GM13977 (cell line): ENCODE results near the gene GID8.

Source experiments
- DNase-seq: peaks from one replicate; pipeline ENCODE4 v3.0.0; 2012; ENCODE audit warnings: low spot score
- in situ Hi-C: fragments of 300-500 bp; cut with MboI; formaldehyde crosslinking; loops from one replicate; pipeline ENCODE4 v1.12.0; 2022; ENCODE audit warnings: low sequenced_read_pairs, low pct_unique_long_range_greater_than_20kb, mixed read lengths, inconsistent platforms; ENCODE audit not compliant: unreplicated experiment
- TF ChIP-seq, protein P1 (sequence below): IDR thresholded peaks from 2 replicates; pipeline ENCODE4 v1.5.1; 2012; ENCODE audit warnings: mild to moderate bottlenecking, control low read depth; ENCODE audit not compliant: insufficient read depth; ENCODE audit errors: extremely low read depth, missing control alignments

GID8 gene

GRCh38 chr20:62980380-62980960 is 42.5 kb downstream of the GID8 start:
- in situ Hi-C loops = no loop called here
- TF ChIP-seq, protein P1, sequence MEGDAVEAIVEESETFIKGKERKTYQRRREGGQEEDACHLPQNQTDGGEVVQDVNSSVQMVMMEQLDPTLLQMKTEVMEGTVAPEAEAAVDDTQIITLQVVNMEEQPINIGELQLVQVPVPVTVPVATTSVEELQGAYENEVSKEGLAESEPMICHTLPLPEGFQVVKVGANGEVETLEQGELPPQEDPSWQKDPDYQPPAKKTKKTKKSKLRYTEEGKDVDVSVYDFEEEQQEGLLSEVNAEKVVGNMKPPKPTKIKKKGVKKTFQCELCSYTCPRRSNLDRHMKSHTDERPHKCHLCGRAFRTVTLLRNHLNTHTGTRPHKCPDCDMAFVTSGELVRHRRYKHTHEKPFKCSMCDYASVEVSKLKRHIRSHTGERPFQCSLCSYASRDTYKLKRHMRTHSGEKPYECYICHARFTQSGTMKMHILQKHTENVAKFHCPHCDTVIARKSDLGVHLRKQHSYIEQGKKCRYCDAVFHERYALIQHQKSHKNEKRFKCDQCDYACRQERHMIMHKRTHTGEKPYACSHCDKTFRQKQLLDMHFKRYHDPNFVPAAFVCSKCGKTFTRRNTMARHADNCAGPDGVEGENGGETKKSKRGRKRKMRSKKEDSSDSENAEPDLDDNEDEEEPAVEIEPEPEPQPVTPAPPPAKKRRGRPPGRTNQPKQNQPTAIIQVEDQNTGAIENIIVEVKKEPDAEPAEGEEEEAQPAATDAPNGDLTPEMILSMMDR = no peak
- no peak for DNase-seq

GRCh38 chr20:62980970-62981369 is 43.0 kb downstream of the GID8 start:
- peak; percentile 73 for DNase-seq
- in situ Hi-C loops = no loop called here
- TF ChIP-seq, protein P1 = no peak

GRCh38 chr20:62982124-62983075 is 44.5 kb downstream of the GID8 start:
- in situ Hi-C loops = no loop called here
- no peak for DNase-seq
- TF ChIP-seq, protein P1 = no peak

- in situ Hi-C loops = no loop called here
- TF ChIP-seq, protein P1 = no peak
- no peak for DNase-seq
Measured at GRCh38 chr20:62983210-62983609, 45.3 kb downstream of the GID8 start.

GRCh38 chr20:62984666-62985443 is 46.9 kb downstream of the GID8 start:
- DNase-seq = no peak
- TF ChIP-seq, protein P1 = no peak
- in situ Hi-C loops = no loop called here

DNA sequence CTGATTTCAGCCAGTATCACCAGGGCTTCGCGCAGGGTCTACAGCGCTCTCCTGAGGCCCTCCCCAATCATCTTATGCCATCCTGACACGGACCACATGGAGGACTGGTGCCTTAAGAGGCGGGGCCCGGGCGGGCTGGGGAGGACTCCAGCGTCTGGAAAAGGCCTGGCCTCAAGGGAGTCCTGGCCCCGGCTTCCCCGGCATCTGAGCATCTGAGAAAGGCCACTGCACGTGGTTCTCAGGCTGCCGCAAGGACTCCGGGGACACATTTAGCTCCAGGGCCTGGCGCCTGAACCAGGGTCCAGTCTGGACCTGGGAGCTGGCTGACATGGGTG is 47.5 kb downstream of the GID8 start:
- TF ChIP-seq, protein P1 = no peak
- DNase-seq = no peak
- in situ Hi-C loops = no loop called here
